HL-60/S4 treated with phorbol 12-myristate 13-acetate at 8.2 ng/mL for 4 days and 3 days (cell line): Measurements from ENCODE around the gene OR2T6.
"Not testable (repeated sequence)": the region's sequence is repeated elsewhere in the genome, so short reads cannot be mapped to it uniquely, and the experiment has no call there.

ENCODE experiments used
- in situ Hi-C: fragments of 300-500 bp; cut with MboI; formaldehyde crosslinking; loops from 2 replicates; pipeline ENCODE4 v1.15.0; 2022; ENCODE audit warnings: low sequenced_read_pairs

OR2T6 gene

DNA sequence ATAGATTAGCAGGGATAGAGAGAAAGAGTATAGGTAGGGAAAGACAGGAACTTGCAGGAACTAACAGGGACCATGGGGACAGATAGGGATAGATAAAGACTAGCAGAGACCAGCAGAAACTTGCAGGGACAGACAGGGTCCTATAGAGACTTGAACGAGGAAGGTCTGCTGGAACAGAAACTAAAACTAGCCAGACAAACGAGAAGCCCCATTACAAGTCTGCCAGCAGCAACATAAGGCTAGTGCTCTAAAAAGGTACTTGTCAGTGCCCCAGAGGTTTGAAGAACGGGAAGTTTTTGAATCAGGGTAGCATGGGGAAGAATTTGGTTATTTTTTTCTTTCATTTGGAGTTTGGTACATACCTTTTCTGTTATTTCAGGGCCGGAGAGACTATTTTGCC, 56.7 kb downstream of the OR2T6 start:
- in situ Hi-C loops, result not testable (repeated sequence)

DNA sequence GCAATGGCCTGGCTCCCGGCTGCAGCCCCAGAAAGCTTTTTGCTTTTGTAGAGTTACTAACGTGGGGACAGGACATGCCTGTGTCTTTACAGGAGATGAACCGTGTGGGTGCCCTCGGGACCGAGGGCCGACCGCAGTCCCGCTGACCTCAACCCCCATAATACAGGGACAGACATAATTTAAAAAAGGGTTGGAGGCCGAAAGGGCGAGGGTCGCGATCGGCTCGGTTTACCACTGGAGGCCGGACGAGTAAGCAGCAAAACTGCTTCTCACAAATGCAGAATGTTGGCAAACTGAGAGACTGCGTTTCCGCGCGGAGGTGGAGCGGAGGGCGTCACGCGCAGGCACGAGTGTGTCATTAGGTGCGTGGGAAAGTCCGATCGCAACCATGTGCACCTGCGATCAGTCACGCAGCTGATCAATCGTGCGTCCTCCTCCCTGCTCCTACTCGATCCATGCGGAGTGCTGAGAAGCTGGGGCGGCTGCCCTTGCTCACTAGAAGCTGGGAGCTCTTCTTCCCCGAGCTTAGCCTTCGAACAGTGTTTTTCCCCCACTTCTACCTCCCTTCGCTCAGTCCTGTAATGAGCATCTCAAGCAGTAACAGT, 58.4 kb downstream of the OR2T6 start:
- in situ Hi-C loops, result not testable (repeated sequence)

DNA sequence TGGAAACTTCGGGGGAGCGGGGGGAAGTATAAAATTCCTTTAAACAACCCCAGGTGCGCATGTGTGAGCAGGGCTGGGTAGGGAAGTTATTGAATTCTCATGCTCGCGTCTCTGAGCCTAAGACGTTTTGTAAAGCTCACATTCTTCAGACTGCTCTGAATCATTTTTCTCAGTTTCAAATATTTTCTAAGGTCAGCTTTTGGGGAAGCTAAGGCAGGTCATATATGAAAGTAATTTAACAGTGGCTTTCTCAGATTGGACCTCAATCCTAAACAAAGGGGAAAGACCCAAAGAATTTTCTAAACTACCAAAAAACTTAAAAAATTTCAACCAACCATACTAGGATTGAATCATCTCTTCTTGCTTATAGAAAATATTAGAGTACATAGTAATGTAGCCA, 59.4 kb downstream of the OR2T6 start:
- in situ Hi-C loops, result not testable (repeated sequence)

DNA sequence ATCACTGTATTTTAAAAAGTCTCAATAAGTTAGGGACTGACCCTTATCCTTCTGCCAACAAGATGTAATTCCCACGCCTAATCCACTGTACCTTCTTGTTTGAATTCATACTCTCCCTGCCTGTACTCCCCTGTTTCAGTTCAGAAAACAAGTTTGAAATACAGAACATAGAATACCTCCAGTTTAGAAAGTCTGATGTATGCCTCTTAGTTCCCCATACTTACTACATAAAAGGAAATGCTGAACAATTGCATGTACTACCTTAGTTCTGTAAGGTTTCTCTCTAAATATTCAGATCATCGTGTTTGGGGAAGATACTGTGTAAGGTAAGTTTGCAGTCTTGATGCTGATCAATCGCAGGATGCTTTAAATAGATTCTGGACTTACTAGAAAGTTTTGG, 60.8 kb downstream of the OR2T6 start:
- in situ Hi-C loops, result not testable (repeated sequence)

DNA sequence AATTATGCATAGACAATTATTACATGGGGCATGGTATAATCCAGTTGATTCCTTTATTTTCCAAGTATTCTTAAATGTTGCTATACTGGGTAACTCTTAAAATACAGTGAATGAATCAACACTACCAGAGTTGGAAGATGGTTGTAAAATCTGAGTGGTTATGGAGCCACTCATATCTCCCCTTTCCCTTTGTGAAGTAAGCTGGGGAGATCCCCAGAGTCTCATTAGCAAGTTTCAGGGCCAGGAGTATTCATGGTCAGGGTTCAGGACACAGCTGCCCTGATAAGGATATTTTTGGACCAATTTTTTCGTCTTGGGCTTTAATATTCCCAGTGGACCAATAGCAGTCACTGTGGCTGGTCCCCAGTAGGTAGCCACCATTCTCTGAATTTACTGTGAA, 63.1 kb downstream of the OR2T6 start:
- in situ Hi-C loops, result not testable (repeated sequence)

DNA sequence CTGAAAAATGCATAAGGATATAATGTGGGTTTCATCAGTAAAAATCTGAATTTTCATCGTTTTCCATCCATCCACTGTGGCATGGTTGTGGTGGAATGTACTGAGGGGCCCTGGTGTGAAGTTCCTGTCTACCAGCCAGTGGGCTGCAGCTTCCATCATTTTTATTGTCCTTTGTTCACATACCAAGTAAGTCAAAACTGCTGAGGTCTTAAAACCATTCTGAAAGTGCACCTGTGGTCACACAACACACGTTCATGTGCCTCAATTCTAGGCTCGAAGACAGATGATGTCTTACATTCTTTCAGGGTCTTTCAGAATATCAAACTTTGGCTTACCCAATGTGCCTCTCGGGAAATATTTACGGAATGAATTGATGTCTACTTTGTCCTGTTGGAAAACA, 63.7 kb downstream of the OR2T6 start:
- in situ Hi-C loops, result not testable (repeated sequence)
